Endothelial cell of umbilical vein (primary cell): ENCODE measurements around the gene JAML. TPM values are rescaled to one million over a fixed set of nuclear protein-coding genes. Genes with fewer than 3 reads are reported as not detected.
A peak's percentile ranks its signal among the peaks of the same experiment; 100 is the strongest.

Source experiments
- BruUV-seq: library from RNA; stranded (reverse); fragments of 400-500 nt; replicated peaks from 2 replicates; lab custom pipeline; 2021; lab: Mats Ljungman, UMichigan
- CTCF ChIA-PET: fragments of 300-600, 350-600 bp; sonication (Branson Sonifier 250); formaldehyde crosslinking; loops from one replicate; lab custom pipeline; 2021; ENCODE audit warnings: antibody characterized with exemption, inconsistent platforms; lab: Charles Lee
- POLR2A ChIA-PET: fragments of 300-600, 350-600 bp; sonication (Branson Sonifier 250); formaldehyde crosslinking; loops from one replicate; lab custom pipeline; 2021; ENCODE audit warnings: antibody characterized with exemption, inconsistent platforms; lab: Charles Lee
- DNase-seq: peaks from one replicate; pipeline ENCODE4 v3.0.0-alpha.2; 2011; ENCODE audit warnings: low read depth, low spot score
- FAIRE-seq: peaks from 2 replicates; lab custom pipeline; 2011; peaks lifted over from hg19 to GRCh38; lab: Jason Lieb, UNC
- H2AFZ ChIP-seq: 2 replicates; pipeline ENCODE4 v1.6.0; 2012; ENCODE audit warnings: low read depth, low read length, control low read depth, inconsistent platforms
- H3K27ac ChIP-seq: 2 replicates; pipeline ENCODE4 v1.5.1; 2011; ENCODE audit warnings: low read depth, mild to moderate bottlenecking, control low read depth, low read length, moderate library complexity; ENCODE audit not compliant: insufficient read depth
- H3K27me3 ChIP-seq, 2 experiments: 2 replicates each; pipeline versions ENCODE4 v1.6.0 to v1.6.1; 2011; ENCODE audit warnings: low read length in 2 of 2, mixed read lengths in 1 of 2; ENCODE audit not compliant: control insufficient read depth in 2 of 2, insufficient read depth in 2 of 2
- H3K36me3 ChIP-seq, 2 experiments: 2 replicates in 1 of 2; 3 replicates in 1 of 2; pipeline ENCODE4 v1.5.1; 2011; ENCODE audit warnings: low read length in 2 of 2, mild to moderate bottlenecking in 1 of 2, moderate library complexity in 1 of 2; ENCODE audit not compliant: control insufficient read depth in 2 of 2, insufficient read depth in 2 of 2; ENCODE audit errors: extremely low read depth in 1 of 2
- H3K4me1 ChIP-seq: 3 replicates; pipeline ENCODE4 v1.5.1; 2011; ENCODE audit warnings: mild to moderate bottlenecking, low read length; ENCODE audit not compliant: control insufficient read depth, insufficient read depth; ENCODE audit errors: extremely low read depth
- H3K4me2 ChIP-seq: 2 replicates; pipeline ENCODE4 v1.6.1; 2011; ENCODE audit warnings: low read length, control low read depth, mixed read lengths; ENCODE audit not compliant: insufficient read depth
- H3K4me3 ChIP-seq, 3 experiments: fragments of 200-600 bp in 1 of 3; sonication (generic), shearing (Covaris generic) in 1 of 3; replicated peaks in 1 of 3; 2 replicates each; pipeline ENCODE4 v1.5.1; 2011 to 2016; ENCODE audit warnings: control low read depth in 3 of 3, low read length in 3 of 3, mild to moderate bottlenecking in 2 of 3, inconsistent platforms in 1 of 3, low read depth in 1 of 3, moderate library complexity in 1 of 3; ENCODE audit not compliant: insufficient read depth in 1 of 3
- H3K79me2 ChIP-seq: 2 replicates; pipeline ENCODE4 v1.6.0; 2012; ENCODE audit warnings: low read length, inconsistent platforms; ENCODE audit not compliant: control insufficient read depth, insufficient read depth
- H3K9ac ChIP-seq: replicated peaks from 2 replicates; pipeline ENCODE3; 2011; ENCODE audit warnings: low read length, control low read depth; ENCODE audit not compliant: insufficient read depth; ENCODE audit errors: extremely low read depth
- H3K9me1 ChIP-seq: replicated peaks from 3 replicates; pipeline ENCODE4 v1.6.0; 2011; ENCODE audit warnings: mild to moderate bottlenecking, low read length; ENCODE audit not compliant: control insufficient read depth, insufficient read depth; ENCODE audit errors: extremely low read depth
- H3K9me3 ChIP-seq: replicated peaks from 2 replicates; pipeline ENCODE4 v1.5.1; 2012; ENCODE audit warnings: low read length, inconsistent platforms; ENCODE audit not compliant: control insufficient read depth, insufficient read depth
- H4K20me1 ChIP-seq: replicated peaks from 2 replicates; pipeline ENCODE3; 2011; ENCODE audit warnings: mild to moderate bottlenecking, low read length; ENCODE audit not compliant: control insufficient read depth, insufficient read depth; ENCODE audit errors: extremely low read depth
- EZH2 ChIP-seq: IDR thresholded peaks from 2 replicates; pipeline ENCODE4 v1.6.1; 2012; ENCODE audit warnings: borderline replicate concordance, low read depth, mild to moderate bottlenecking, moderate library complexity, low read length, inconsistent platforms; ENCODE audit not compliant: severe bottlenecking
- FOS ChIP-seq: IDR thresholded peaks from 2 replicates; pipeline ENCODE4 v1.6.1; 2011; ENCODE audit warnings: mild to moderate bottlenecking, low read length, moderate library complexity, borderline replicate concordance; ENCODE audit not compliant: insufficient read depth
- GATA2 ChIP-seq: IDR thresholded peaks from 2 replicates; pipeline ENCODE4 v1.7.0; 2011; ENCODE audit warnings: low read depth, mild to moderate bottlenecking, moderate library complexity, mixed read lengths, low read length; ENCODE audit not compliant: insufficient read length, insufficient read depth
- JUN ChIP-seq: IDR thresholded peaks from 2 replicates; pipeline ENCODE4 v1.6.1; 2011; ENCODE audit warnings: borderline replicate concordance, low read depth; ENCODE audit not compliant: insufficient read length, insufficient read depth
- MYC ChIP-seq: IDR thresholded peaks from one replicate; pipeline ENCODE4 v1.6.1; 2011; ENCODE audit warnings: mild to moderate bottlenecking, low read depth, low read length
- POLR2A ChIP-seq: IDR thresholded peaks from 2 replicates; pipeline ENCODE4 v1.6.1; 2012; ENCODE audit warnings: low read depth, mild to moderate bottlenecking, control low read depth, low read length
- POLR2AphosphoS5 ChIP-seq: IDR thresholded peaks from 2 replicates; pipeline ENCODE4 v1.6.1; 2012; ENCODE audit warnings: low read depth, mild to moderate bottlenecking, control low read depth, low read length, moderate library complexity; ENCODE audit not compliant: insufficient read depth
- dilution Hi-C: fragments of 300-500 bp; cut with MboI; formaldehyde crosslinking; loops from one replicate; pipeline ENCODE4 v1.15.0; 2019; ENCODE audit warnings: low sequenced_read_pairs; ENCODE audit not compliant: extremely low pct_ligation_motif_present
- intact Hi-C: fragments of 100-400 bp; cut with micrococcal nuclease; formaldehyde crosslinking; loops from one replicate; pipeline ENCODE4 v1.10.0; 2022
- polyA plus RNA-seq, 4 experiments: library from polyadenylated mRNA; depleted of rRNA in 3 of 4; stranded (reverse) in 3 of 4; unstranded in 1 of 4; fragments of >200 nt; gene quantifications; 2 replicates each; pipeline versions ENCODE4 v1.2.1 to v1.2.3, GENCODE V29; 2011 to 2012; ENCODE audit warnings: missing spikeins in 1 of 4
- total RNA-seq: library from RNA; stranded (reverse); gene quantifications from 2 replicates; pipeline ENCODE4 v1.2.3, GENCODE V29; 2021
- TF ChIP-seq, protein P1 (sequence below): IDR thresholded peaks from 2 replicates; pipeline ENCODE4 v1.6.1; 2011; ENCODE audit not compliant: insufficient read depth, insufficient read length
- TF ChIP-seq, protein P2 (sequence below), 2 donors: IDR thresholded peaks; 1 replicate in 1 of 2; 2 replicates in 1 of 2; pipeline ENCODE4 v1.5.1; 2011; ENCODE audit warnings: low read length in 2 of 2, mild to moderate bottlenecking in 2 of 2, moderate library complexity in 2 of 2, control low read depth in 1 of 2, inconsistent platforms in 1 of 2, low read depth in 1 of 2; ENCODE audit not compliant: insufficient read depth in 1 of 2; ENCODE audit errors: extremely low read depth in 1 of 2

JAML gene
- total and polyA plus RNA-seq, 2 donors (not counting 3 experiments of a cell fraction or from before 2014, with no cell fraction given), result 0.04 to 0.35 TPM

DNA sequence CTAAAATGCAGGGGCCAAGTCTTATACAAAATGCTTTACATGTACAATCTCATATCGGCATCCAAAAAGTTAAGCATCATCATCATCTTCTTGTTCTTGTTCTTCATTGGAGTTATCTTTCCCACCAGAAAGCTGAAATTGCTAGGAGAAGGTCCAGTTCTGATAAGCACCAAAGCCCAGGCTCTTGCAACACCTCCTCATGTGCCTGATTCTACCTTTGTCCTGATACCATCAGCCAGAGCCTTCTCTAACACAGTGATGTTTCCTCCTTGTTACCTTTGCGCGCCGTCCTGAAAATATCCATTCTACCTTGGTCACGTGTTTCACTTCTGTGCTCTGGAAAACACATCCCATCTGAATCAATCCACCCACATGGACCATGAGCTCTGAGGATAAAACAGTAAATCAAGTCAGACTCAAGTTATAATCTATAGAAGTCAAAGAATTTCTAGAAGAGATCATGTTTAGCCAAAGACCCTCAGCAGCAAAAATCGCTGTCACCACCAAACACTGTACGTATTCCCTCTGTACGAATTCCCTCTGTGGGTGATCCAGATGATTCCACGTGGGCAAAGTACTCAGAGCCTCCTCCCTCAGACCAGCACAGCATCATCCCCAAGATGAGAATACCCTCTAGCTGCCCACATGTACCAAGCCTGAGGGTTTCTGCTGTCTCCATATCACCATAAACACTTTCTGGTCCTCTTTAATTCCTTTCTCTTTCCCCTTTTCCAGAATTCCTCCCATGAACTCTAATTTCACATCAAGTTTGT is 19.0 kb downstream of the JAML start:
- DNase-seq (no peak), FAIRE-seq (no peak)
- Histone ChIP-seq H4K20me1 (no peaks in the 10 kb centered on the region), H3K27ac (peak overlapping the region; percentile 19), H3K27me3 (peaks cover 2 to 5% of the 10 kb centered on the region in 2 experiments), H3K4me3 (no peak overlapping the region), H3K36me3 (no peaks in the 10 kb centered on the region), H2AFZ (no peak overlapping the region), H3K9me3 (no peaks in the 10 kb centered on the region), H3K79me2 (no peaks in the 10 kb centered on the region), H3K4me1 (peaks cover 15% of the 10 kb centered on the region), H3K9me1 (no peaks in the 10 kb centered on the region), H3K4me2 (no peak overlapping the region), H3K9ac (no peak overlapping the region)
- intact Hi-C loops (loop anchor here (1.0 to 2.0 kb wide), 3 partner anchors 23 to 59 kb away; partner anchors contain the start of gene MPZL2), dilution Hi-C loops (no loop called here)
- ChIA-PET CTCF (interaction anchor here (4.8 kb wide), 1 partner anchor 7 kb away, joined by 37 read pairs; no protein-coding TSS in a partner anchor), POLR2A (no interaction called here)
- no peak for TF ChIP-seq JUN
- no peak for TF ChIP-seq MYC
- no peak for TF ChIP-seq EZH2
- no peak for TF ChIP-seq GATA2
- no peak for TF ChIP-seq POLR2A
- no peak for TF ChIP-seq FOS
- no peak for TF ChIP-seq POLR2AphosphoS5
- TF ChIP-seq, protein P1, sequence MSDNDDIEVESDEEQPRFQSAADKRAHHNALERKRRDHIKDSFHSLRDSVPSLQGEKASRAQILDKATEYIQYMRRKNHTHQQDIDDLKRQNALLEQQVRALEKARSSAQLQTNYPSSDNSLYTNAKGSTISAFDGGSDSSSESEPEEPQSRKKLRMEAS, result no peak
- TF ChIP-seq, protein P2, sequence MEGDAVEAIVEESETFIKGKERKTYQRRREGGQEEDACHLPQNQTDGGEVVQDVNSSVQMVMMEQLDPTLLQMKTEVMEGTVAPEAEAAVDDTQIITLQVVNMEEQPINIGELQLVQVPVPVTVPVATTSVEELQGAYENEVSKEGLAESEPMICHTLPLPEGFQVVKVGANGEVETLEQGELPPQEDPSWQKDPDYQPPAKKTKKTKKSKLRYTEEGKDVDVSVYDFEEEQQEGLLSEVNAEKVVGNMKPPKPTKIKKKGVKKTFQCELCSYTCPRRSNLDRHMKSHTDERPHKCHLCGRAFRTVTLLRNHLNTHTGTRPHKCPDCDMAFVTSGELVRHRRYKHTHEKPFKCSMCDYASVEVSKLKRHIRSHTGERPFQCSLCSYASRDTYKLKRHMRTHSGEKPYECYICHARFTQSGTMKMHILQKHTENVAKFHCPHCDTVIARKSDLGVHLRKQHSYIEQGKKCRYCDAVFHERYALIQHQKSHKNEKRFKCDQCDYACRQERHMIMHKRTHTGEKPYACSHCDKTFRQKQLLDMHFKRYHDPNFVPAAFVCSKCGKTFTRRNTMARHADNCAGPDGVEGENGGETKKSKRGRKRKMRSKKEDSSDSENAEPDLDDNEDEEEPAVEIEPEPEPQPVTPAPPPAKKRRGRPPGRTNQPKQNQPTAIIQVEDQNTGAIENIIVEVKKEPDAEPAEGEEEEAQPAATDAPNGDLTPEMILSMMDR (IDR thresholded peaks at IDR 0.05; ENCODE audit: extremely low read depth in 1 of 2, insufficient read depth in 1 of 2, low read depth in 1 of 2, low read length in 2 of 2), result no peak
- no TSS peak for BruUV-seq
